ENCODE measurements around the gene CCNK. TPM values are rescaled to one million over a fixed set of nuclear protein-coding genes. Genes with fewer than 3 reads are reported as not detected.

The CCNK gene
- total RNA-seq, 1 experiment from 2014 or later, result 80.1 TPM

- Histone ChIP-seq H3K79me2 (ENCODE audit: insufficient read depth, low read length) (peaks cover 29% of the 10 kb centered on the region; the same call in 1 of the 2 replicates), H3T11ph (ENCODE audit: low read length) (no peak overlapping the region), H3K56ac (ENCODE audit: insufficient read length, low read depth, low read length) (no peak overlapping the region), H3K18ac (ENCODE audit: insufficient read length, low read depth, low read length) (no peak overlapping the region), H4K20me1 (ENCODE audit: control insufficient read depth, insufficient read depth, insufficient read length) (no peaks in the 10 kb centered on the region), H3K79me1 (ENCODE audit: insufficient read depth, low read depth, low read length, poor library complexity, severe bottlenecking) (peaks cover 12% of the 10 kb centered on the region), H3K9ac (ENCODE audit: extremely low read depth, insufficient read length, low read length) (no peak overlapping the region), H2BK5ac (ENCODE audit: insufficient read length, low read length) (no peak overlapping the region), H3K23me2 (ENCODE audit: insufficient read length, low read depth, low read length, poor library complexity, severe bottlenecking) (no peaks in the 10 kb centered on the region), H2BK120ac (ENCODE audit: low read depth, low read length, poor library complexity, severe bottlenecking) (no peak overlapping the region), H2BK12ac (ENCODE audit: insufficient read length, low read depth, low read length) (no peak overlapping the region), H2AFZ (ENCODE audit: low read length) (no peak overlapping the region), H3K23ac (ENCODE audit: insufficient read length, low read depth, low read length) (no peak overlapping the region), H3K27me3 (ENCODE audit: insufficient read depth, low read length) (no peaks in the 10 kb centered on the region), H3K4me1 (ENCODE audit: insufficient read depth, low read length) (peaks cover 8% of the 10 kb centered on the region; the same call in 1 of the 2 replicates), H4K8ac (replicated peaks; ENCODE audit: insufficient read length, low read depth, low read length) (no peak overlapping the region), H2BK15ac (ENCODE audit: low read depth, low read length) (no peak overlapping the region), H3K14ac (ENCODE audit: insufficient read depth, low read length) (no peak overlapping the region), H3K4me2 (ENCODE audit: insufficient read depth, insufficient read length, low read length) (no peak overlapping the region), H3K27ac (ENCODE audit: insufficient read length, low read depth, low read length) (no peak overlapping the region), H3K9me3 (ENCODE audit: control insufficient read depth, low read depth, low read length) (no peaks in the 10 kb centered on the region), H3K4ac (ENCODE audit: low read depth, low read length) (no peak overlapping the region), H4K91ac (ENCODE audit: insufficient read length, low read depth, low read length) (no peak overlapping the region), H2AK5ac (ENCODE audit: insufficient read length, low read length) (no peak overlapping the region), H2BK20ac (ENCODE audit: low read depth, low read length, poor library complexity, severe bottlenecking) (no peak overlapping the region), H4K5ac (ENCODE audit: insufficient read length, low read depth, low read length) (no peak overlapping the region)
- no peak for DNase-seq
- H3K9me3 Mint-ChIP-seq, result no peaks in the 10 kb centered on the region
- peaks cover 44 to 48% of the 10 kb centered on the region in 2 experiments for H3K4me1 Mint-ChIP-seq
- H3K36me3 Mint-ChIP-seq (ENCODE audit: insufficient read depth in 1 of 3, low read depth in 3 of 3), result peaks cover 5 to 20% (median 14%) of the 10 kb centered on the region in 3 experiments; a peak in 4 of 7 replicates
- H3K27me3 Mint-ChIP-seq (ENCODE audit: low read depth), result no peaks in the 10 kb centered on the region
- WGBS (ENCODE audit: extremely low coverage, insufficient read length, low lambda C conversion rate), result no CpG with 5 or more reads among the region's 3 CpGs
- H3K4me3 Mint-ChIP-seq, result no peak overlapping the region
- no peak for TF ChIP-seq CTCF (conservative IDR thresholded peaks at IDR 0.05)
- H3K27ac Mint-ChIP-seq, result peak overlapping the region in 1 of 3 experiments; percentile 57; a peak in 3 of 7 replicates
These were observed 14.5 kb upstream of the CCNK start for GRCh38 chr14:99466758-99467157.
